SK-N-SH (cell line): ENCODE results near the gene SMYD3. TPM values are rescaled to one million over a fixed set of nuclear protein-coding genes. Genes with fewer than 3 reads are reported as not detected.
A peak's percentile ranks its signal among the peaks of the same experiment; 100 is the strongest.

ENCODE experiments used
- CTCF ChIA-PET: fragments of 300-600, 350-600 bp; formaldehyde crosslinking; extraction: SDS; loops from one replicate; lab custom pipeline; 2021; lab: Yijun Ruan, JAX
- POLR2A ChIA-PET: fragments of 350-600 bp; sonication (Branson Sonifier 250); formaldehyde crosslinking; extraction: SDS; loops from one replicate; lab custom pipeline; 2020; ENCODE audit warnings: antibody characterized with exemption, inconsistent platforms; lab: Yijun Ruan, JAX
- DNase-seq: peaks from one replicate; pipeline ENCODE4 v3.0.0; 2012
- H2AFZ ChIP-seq: fragments of 200-600 bp; sonication (generic); 2 replicates; pipeline ENCODE4 v1.8.1; 2016; ENCODE audit warnings: antibody characterized with exemption, mild to moderate bottlenecking, low read depth
- H3F3A ChIP-seq: fragments of 200-600 bp; sonication (generic); replicated peaks from 2 replicates; pipeline ENCODE3; 2016; ENCODE audit warnings: antibody characterized with exemption, mild to moderate bottlenecking; ENCODE audit not compliant: insufficient read depth
- H3K27ac ChIP-seq, 2 experiments: fragments of 200-500 bp in 1 of 2; fragments of 200-600 bp in 1 of 2; sonication (Bioruptor generic) in 1 of 2; sonication (generic), shearing (Covaris generic) in 1 of 2; 2 replicates each; pipeline versions ENCODE4 v1.5.1 to v1.6.1; 2014 to 2016; ENCODE audit warnings: low read depth in 2 of 2, inconsistent platforms in 1 of 2, low read length in 1 of 2, mild to moderate bottlenecking in 1 of 2, mixed read lengths in 1 of 2
- H3K27me3 ChIP-seq: fragments of 200-600 bp; sonication (generic), shearing (Covaris generic); 2 replicates; pipeline ENCODE4 v1.6.1; 2016; ENCODE audit warnings: mixed run types; ENCODE audit not compliant: insufficient read depth
- H3K36me3 ChIP-seq, 2 experiments: fragments of 200-500 bp in 1 of 2; fragments of 200-600 bp in 1 of 2; sonication (Bioruptor generic) in 1 of 2; sonication (generic) in 1 of 2; replicated peaks in 1 of 2; 2 replicates each; pipeline versions ENCODE3 to v1.5.1; 2014 to 2016; ENCODE audit warnings: low read length in 1 of 2, mild to moderate bottlenecking in 1 of 2; ENCODE audit not compliant: insufficient read depth in 2 of 2, control insufficient read depth in 1 of 2
- H3K4me1 ChIP-seq, 2 experiments: fragments of 200-500 bp in 1 of 2; fragments of 200-600 bp in 1 of 2; sonication (Bioruptor generic) in 1 of 2; sonication (generic), shearing (Covaris generic) in 1 of 2; 2 replicates each; pipeline versions ENCODE4 v1.5.1 to v1.6.1; 2014 to 2016; ENCODE audit warnings: low read depth in 1 of 2, low read length in 1 of 2, mixed run types in 1 of 2; ENCODE audit not compliant: insufficient read depth in 2 of 2, control insufficient read depth in 1 of 2
- H3K4me2 ChIP-seq: fragments of 200-600 bp; sonication (generic), shearing (Covaris generic); 2 replicates; pipeline ENCODE4 v1.6.1; 2017; ENCODE audit warnings: mixed run types
- H3K4me3 ChIP-seq, 2 experiments: fragments of 200-500 bp in 1 of 2; fragments of 200-600 bp in 1 of 2; sonication (Bioruptor generic) in 1 of 2; sonication (generic), shearing (Covaris generic) in 1 of 2; 2 replicates each; pipeline versions ENCODE4 v1.5.1 to v1.8.1; 2014 to 2016; ENCODE audit warnings: low read depth in 2 of 2, inconsistent platforms in 1 of 2, low read length in 1 of 2, mild to moderate bottlenecking in 1 of 2, mixed read lengths in 1 of 2, moderate library complexity in 1 of 2
- H3K79me2 ChIP-seq: fragments of 200-600 bp; sonication (generic); 2 replicates; pipeline ENCODE4 v1.8.1; 2017; ENCODE audit warnings: mild to moderate bottlenecking; ENCODE audit not compliant: insufficient read depth
- H3K9ac ChIP-seq: fragments of 200-600 bp; sonication (generic); 2 replicates; pipeline ENCODE4 v1.6.1; 2017; ENCODE audit warnings: mixed run types
- H3K9me2 ChIP-seq: fragments of 200-600 bp; sonication (generic); 2 replicates; pipeline ENCODE4 v1.6.1; 2017; ENCODE audit warnings: mixed run types
- H3K9me3 ChIP-seq: fragments of 200-600 bp; sonication (generic); 2 replicates; pipeline ENCODE4 v1.6.1; 2017; ENCODE audit warnings: mixed run types, mild to moderate bottlenecking, moderate library complexity
- H4K20me1 ChIP-seq: fragments of 200-600 bp; sonication (generic); 2 replicates; pipeline ENCODE4 v1.6.1; 2017; ENCODE audit warnings: mild to moderate bottlenecking, mixed run types; ENCODE audit not compliant: insufficient read depth
- CTCF ChIP-seq: fragments of 200-600 bp; sonication (generic); IDR thresholded peaks from 2 replicates; pipeline ENCODE4 v1.6.1; 2017; ENCODE audit warnings: antibody characterized with exemption, mild to moderate bottlenecking, moderate library complexity
- EP300 ChIP-seq, 2 experiments: IDR thresholded peaks; 2 replicates each; pipeline versions ENCODE4 v1.4.0 to v1.6.1; 2012; ENCODE audit warnings: borderline replicate concordance in 1 of 2, low read depth in 1 of 2, low read length in 1 of 2
- FOSL2 ChIP-seq: IDR thresholded peaks from 2 replicates; pipeline ENCODE4 v1.4.0; 2012; ENCODE audit warnings: low read depth, mild to moderate bottlenecking, moderate library complexity, borderline replicate concordance
- GATA2 ChIP-seq: sonication (generic); formaldehyde crosslinking; IDR thresholded peaks from 2 replicates; pipeline ENCODE4 v1.5.0; 2020; ENCODE audit warnings: mild to moderate bottlenecking, missing genetic modification reagents
- IRF3 ChIP-seq: fragments of 150-350 bp; IDR thresholded peaks from 2 replicates; pipeline ENCODE4 v1.6.1; 2016; ENCODE audit warnings: mild to moderate bottlenecking, low read depth, low read length
- MEF2A ChIP-seq: IDR thresholded peaks from 2 replicates; pipeline ENCODE4 v1.4.0; 2012; ENCODE audit warnings: low read depth, borderline replicate concordance
- MXI1 ChIP-seq: IDR thresholded peaks from 2 replicates; pipeline ENCODE4 v1.6.1; 2012; ENCODE audit warnings: mild to moderate bottlenecking, low read depth, low read length, improper control_type of control experiment
- NRF1 ChIP-seq: IDR thresholded peaks from 2 replicates; pipeline ENCODE4 v1.6.1; 2012; ENCODE audit warnings: low read depth, mild to moderate bottlenecking, low read length
- PBX3 ChIP-seq: IDR thresholded peaks from 2 replicates; pipeline ENCODE4; 2012
- RAD21 ChIP-seq: IDR thresholded peaks from 2 replicates; pipeline ENCODE4 v1.6.1; 2012; ENCODE audit warnings: mild to moderate bottlenecking, low read length
- RCOR1 ChIP-seq: fragments of 150-350 bp; IDR thresholded peaks from 2 replicates; pipeline ENCODE4 v1.6.1; 2017; ENCODE audit warnings: antibody characterized with exemption, low read length
- SIN3A ChIP-seq: IDR thresholded peaks from 2 replicates; pipeline ENCODE4 v1.6.1; 2012; ENCODE audit warnings: low read depth, mild to moderate bottlenecking, low read length, moderate library complexity, borderline replicate concordance
- TAF1 ChIP-seq: IDR thresholded peaks from 2 replicates; pipeline ENCODE4 v1.6.1; 2012; ENCODE audit warnings: low read depth, mild to moderate bottlenecking, low read length, moderate library complexity, borderline replicate concordance
- TCF12 ChIP-seq: IDR thresholded peaks from 2 replicates; pipeline ENCODE4 v1.4.0; 2012
- USF1 ChIP-seq: IDR thresholded peaks from 2 replicates; pipeline ENCODE4 v1.4.0; 2012; ENCODE audit warnings: low read depth, borderline replicate concordance
- YY1 ChIP-seq: IDR thresholded peaks from 2 replicates; pipeline ENCODE4 v1.4.0; 2012; ENCODE audit warnings: low read depth, mild to moderate bottlenecking
- ZBTB33 ChIP-seq: IDR thresholded peaks from 2 replicates; pipeline ENCODE4 v1.4.0; 2012; ENCODE audit warnings: low read depth, borderline replicate concordance
- WGBS: methylation state at CpG from one replicate; pipeline ENCODE4 v1.1.6; 2017; ENCODE audit warnings: low lambda C conversion rate; 5-methylcytosine and 5-hydroxymethylcytosine counted together
- polyA plus RNA-seq, 3 experiments: library from polyadenylated mRNA; depleted of rRNA; stranded (reverse); fragments of >200 nt; gene quantifications; 2 replicates each; pipeline ENCODE4 v1.2.3, GENCODE V29; 2012

Gene SMYD3
- polyA plus RNA-seq, 1 of the 3 experiments (the other 2 are of a cell fraction), result 31.4 TPM

- no peak overlapping the region for H2AFZ ChIP-seq
- H3K27ac ChIP-seq, result peak overlapping the region; percentile 96 to 100
- no peaks in the 10 kb centered on the region for H3K79me2 ChIP-seq
- WGBS, result 57% methylated on average over 4 of the region's 4 CpGs
- ChIA-PET CTCF (interaction anchor here (0.6 to 4.0 kb wide), 9 partner anchors 13 to 128 kb away, joined by 3 to 22 read pairs (median 4); no protein-coding TSS in a partner anchor), POLR2A (interaction anchor here (0.7 to 1.5 kb wide), 5 partner anchors 69 to 722 kb away, joined by 3 to 11 read pairs (median 3); no protein-coding TSS in a partner anchor)
- peaks cover 28% of the 10 kb centered on the region for H3F3A ChIP-seq
- H3K36me3 ChIP-seq, result no peaks in the 10 kb centered on the region
- H3K9me2 ChIP-seq, result no peaks in the 10 kb centered on the region
- peak overlapping the region; percentile 51 for H3K4me2 ChIP-seq
- peaks cover 29 to 74% of the 10 kb centered on the region in 2 experiments for H3K4me1 ChIP-seq
- H3K27me3 ChIP-seq, result no peaks in the 10 kb centered on the region
- no peak overlapping the region for H3K4me3 ChIP-seq
- TF ChIP-seq RAD21 (peak; percentile 34), EP300 (IDR thresholded peaks at IDR 0.05; ENCODE audit: borderline replicate concordance in 1 of 2, low read depth in 1 of 2, low read length in 1 of 2) (no peak)
- TF ChIP-seq, all 33 proteins: peak for 1
- DNase-seq, result peak; percentile 33
- Histone ChIP-seq H3K9me3 (no peaks in the 10 kb centered on the region), H4K20me1 (no peaks in the 10 kb centered on the region), H3K9ac (peak overlapping the region; percentile 60; the same call in 1 of the 2 replicates)
Observed at GRCh38 chr1:245875581-245876261, 631.4 kb downstream of the SMYD3 start.

GRCh38 chr1:245874942-245875580, 632.0 kb downstream of the SMYD3 start:
- H3K4me3 ChIP-seq, result no peak overlapping the region
- peaks cover 29 to 80% of the 10 kb centered on the region in 2 experiments for H3K4me1 ChIP-seq
- H3K9me3 ChIP-seq, result no peaks in the 10 kb centered on the region
- H3K4me2 ChIP-seq, result peak overlapping the region; percentile 51
- H3F3A ChIP-seq, result peaks cover 22% of the 10 kb centered on the region
- peak overlapping the region; percentile 4; the same call in 1 of the 2 replicates for H2AFZ ChIP-seq
- H3K9ac ChIP-seq, result peak overlapping the region; percentile 60
- H3K9me2 ChIP-seq, result no peaks in the 10 kb centered on the region
- H3K79me2 ChIP-seq, result no peaks in the 10 kb centered on the region
- peak; percentile 82 for DNase-seq
- no peaks in the 10 kb centered on the region for H3K27me3 ChIP-seq
- ChIA-PET CTCF (interaction anchor here (0.8 to 4.0 kb wide), 9 partner anchors 17 to 722 kb away, joined by 3 to 22 read pairs (median 4); no protein-coding TSS in a partner anchor), POLR2A (interaction anchor here (0.7 to 1.5 kb wide), 7 partner anchors 79 to 722 kb away, joined by 3 to 11 read pairs (median 3); partner anchors contain the start of gene KIF26B)
- 5% methylated on average over 8 of the region's 12 CpGs for WGBS
- no peaks in the 10 kb centered on the region for H3K36me3 ChIP-seq
- H3K27ac ChIP-seq, result peak overlapping the region; percentile 96 to 100
- no peaks in the 10 kb centered on the region for H4K20me1 ChIP-seq
- TF ChIP-seq FOSL2, result peak; percentile 88
- TF ChIP-seq TCF12, result peak; percentile 99
- TF ChIP-seq PBX3, result peak; percentile 94
- peak; percentile 85 for TF ChIP-seq MEF2A
- no peak for TF ChIP-seq USF1
- peak; percentile 97 for TF ChIP-seq MXI1
- TF ChIP-seq TAF1, result peak; percentile 62
- peak; percentile 92 for TF ChIP-seq RCOR1
- no peak for TF ChIP-seq IRF3
- peak; percentile 88; the same call in 1 of the 2 replicates for TF ChIP-seq ZBTB33
- no peak for TF ChIP-seq NRF1
- TF ChIP-seq CTCF, result no peak
- no peak; the same call in 1 of the 2 replicates for TF ChIP-seq YY1
- TF ChIP-seq SIN3A, result peak; percentile 92; the same call in 1 of the 2 replicates
- peak; percentile 84 for TF ChIP-seq GATA2 (CRISPR knock-in tag)
